K562 (cell line): Measurements from ENCODE around the gene SLC48A1. TPM values are rescaled to one million over a fixed set of nuclear protein-coding genes. Genes with fewer than 3 reads are reported as not detected.

ENCODE experiments used
- ARID1B ChIP-seq: fragments of 450-650 bp; IDR thresholded peaks from 2 replicates; pipeline ENCODE4 v1.6.1; 2016; ENCODE audit warnings: antibody characterized with exemption, mild to moderate bottlenecking, inconsistent platforms
- ATF6 ChIP-seq: sonication (generic); formaldehyde crosslinking; IDR thresholded peaks from 2 replicates; pipeline ENCODE4 v1.4.0; 2020; ENCODE audit warnings: mild to moderate bottlenecking, missing genetic modification reagents
- ATF7 ChIP-seq: fragments of 450-650 bp; IDR thresholded peaks from 2 replicates; pipeline ENCODE4 v1.7.1; 2014; ENCODE audit warnings: mild to moderate bottlenecking, moderate library complexity
- BMI1 ChIP-seq: fragments of 150-350 bp; IDR thresholded peaks from 2 replicates; pipeline ENCODE4 v1.6.1; 2014; ENCODE audit warnings: low read length
- CBFA2T3 ChIP-seq: fragments of 450-650 bp; IDR thresholded peaks from 2 replicates; pipeline ENCODE4 v1.6.1; 2017
- GMEB1 ChIP-seq: fragments of 250-450 bp; sonication (Bioruptor Pico); IDR thresholded peaks from 2 replicates; pipeline ENCODE4 v1.4.0; 2020; ENCODE audit warnings: mild to moderate bottlenecking
- HNRNPK ChIP-seq: fragments of 200-400 bp; formaldehyde crosslinking; IDR thresholded peaks from one replicate; pipeline ENCODE4 v1.6.1; 2018; ENCODE audit warnings: mild to moderate bottlenecking, low read depth, low read length; ENCODE audit not compliant: poor library complexity, severe bottlenecking
- HSF4 ChIP-seq: fragments of 250-450 bp; sonication (Bioruptor Pico); IDR thresholded peaks from 2 replicates; pipeline ENCODE4 v2.1.2; 2022; ENCODE audit warnings: mild to moderate bottlenecking, moderate library complexity, borderline replicate concordance
- KDM5B ChIP-seq: fragments of 200-600 bp; sonication (generic); IDR thresholded peaks from 2 replicates; pipeline ENCODE4 v1.6.1; 2012; ENCODE audit warnings: low read depth, mild to moderate bottlenecking, moderate library complexity, low read length, control low read depth, inconsistent platforms; ENCODE audit not compliant: insufficient replicate concordance
- LEF1 ChIP-seq: fragments of 450-650 bp; IDR thresholded peaks from 2 replicates; pipeline ENCODE4 v1.6.1; 2016; ENCODE audit warnings: mild to moderate bottlenecking
- RAD51 ChIP-seq: fragments of 450-650 bp; IDR thresholded peaks from 2 replicates; pipeline ENCODE4 v1.7.1; 2016; ENCODE audit warnings: low read depth, mild to moderate bottlenecking, borderline replicate concordance
- RFX5 ChIP-seq: IDR thresholded peaks from 2 replicates; pipeline ENCODE4 v1.6.1; 2011; ENCODE audit warnings: low read depth, mild to moderate bottlenecking, improper control_type of control experiment, low read length
- SP2 ChIP-seq: IDR thresholded peaks from 2 replicates; pipeline ENCODE4 v1.6.1; 2011; ENCODE audit warnings: mild to moderate bottlenecking, low read depth, low read length, moderate library complexity; ENCODE audit not compliant: poor library complexity, severe bottlenecking; ENCODE audit errors: extremely low read depth
- ZNF407 ChIP-seq: fragments of 450-650 bp; IDR thresholded peaks from 2 replicates; pipeline ENCODE4 v1.6.1; 2016; ENCODE audit warnings: low read depth
- ZNF445 ChIP-seq: fragments of 250-450 bp; sonication (Bioruptor Pico); IDR thresholded peaks from 2 replicates; pipeline ENCODE4 v1.4.0; 2020; ENCODE audit warnings: low read depth, mild to moderate bottlenecking, moderate library complexity
- ZNF586 ChIP-seq: fragments of 450-650 bp; formaldehyde crosslinking; conservative IDR thresholded peaks from 2 replicates; pipeline ENCODE4 v1.4.0; 2020; ENCODE audit warnings: mild to moderate bottlenecking, moderate library complexity
- ZNF695 ChIP-seq: fragments of 450-650 bp; formaldehyde crosslinking; IDR thresholded peaks from 2 replicates; pipeline ENCODE4 v1.4.0; 2020; ENCODE audit warnings: mild to moderate bottlenecking, moderate library complexity
- polyA plus RNA-seq, 8 experiments: library from polyadenylated mRNA; depleted of rRNA in 4 of 8; stranded (reverse) in 5 of 8; unstranded in 3 of 8; fragments of >200 nt; fragmentation: Nextera tagmentation in 2 of 8; fragmentation: Illumina TruSeq in 1 of 8; extraction: Ambion mirVana in 2 of 8; extraction: Trizol in 1 of 8; gene quantifications; 2 replicates each; pipeline versions ENCODE4 v1.2.1 to v1.2.3, GENCODE V29; 2011 to 2014; ENCODE audit warnings: inconsistent platforms in 1 of 8, missing spikeins in 1 of 8
- total RNA-seq, 7 experiments: library from RNA; depleted of rRNA in 6 of 7; stranded (reverse); fragments of >200 nt in 6 of 7; fragmentation: Illumina TruSeq in 2 of 7; extraction: Trizol in 2 of 7; gene quantifications; 2 replicates each; pipeline versions ENCODE4 v1.2.1 to v1.2.3, GENCODE V29; 2011 to 2021; ENCODE audit warnings: low replicate concordance in 1 of 7

The SLC48A1 gene
- total and polyA plus RNA-seq, 9 of the 15 experiments (the other 6 are each of a cell fraction or from before 2014, with no cell fraction given): 10.7 to 37.5 (median 18.7) TPM

- TF ChIP-seq SP2 (no peak), RAD51 (no peak), BMI1 (no peak), ZNF586 (CRISPR knock-in tag) (no peak), HNRNPK (no peak), ARID1B (no peak), HSF4 (CRISPR knock-in tag) (no peak), ZNF445 (CRISPR knock-in tag) (no peak), ZNF695 (CRISPR knock-in tag) (no peak), ZNF407 (no peak), ATF6 (CRISPR knock-in tag) (no peak), LEF1 (no peak), KDM5B (peak; percentile 19), RFX5 (no peak), CBFA2T3 (no peak), GMEB1 (CRISPR knock-in tag) (no peak), ATF7 (no peak; the same call in 1 of the 2 replicates)
Measured at GRCh38 chr12:47819138-47819895, 46.3 kb downstream of the SLC48A1 start (continued).
